ENCODE results near the gene MYZAP.

- TF ChIP-seq CTCF (IDR thresholded peaks at IDR 0.05) (no peak), POLR2AphosphoS5 (IDR thresholded peaks at IDR 0.05) (no peak), POLR2A (IDR thresholded peaks at IDR 0.05) (no peak)
These were observed 112.7 kb downstream of the MYZAP start for GRCh38 chr15:57704441-57704840.
